ENCODE results near the gene SAMD3.
"Not testable (repeated sequence)": the region's sequence is repeated elsewhere in the genome, so short reads cannot be mapped to it uniquely, and the experiment has no call there.

The SAMD3 gene

DNA sequence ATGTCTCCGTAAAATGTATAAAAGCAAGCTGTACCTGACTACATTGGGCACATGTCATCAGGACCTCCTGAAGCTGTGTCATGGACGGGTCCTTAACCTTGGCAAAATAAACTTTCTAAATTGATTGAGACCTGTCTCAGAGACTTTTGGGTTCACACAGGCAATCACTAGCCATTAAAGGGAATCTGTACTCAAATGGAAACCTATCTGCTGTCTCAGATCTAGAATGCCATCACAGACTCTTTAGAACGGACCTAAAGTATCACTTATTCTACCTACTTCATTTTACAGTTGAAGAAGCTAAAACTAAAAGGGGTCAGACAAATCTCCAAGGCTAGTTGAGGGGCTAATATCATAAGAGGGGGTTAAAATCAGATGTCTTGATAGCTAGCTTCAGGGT, 11.1 kb downstream of the SAMD3 start:
- DNase-seq (ENCODE audit: low read depth), result no peak

GRCh38 chr6:130207979-130208649, 14.6 kb downstream of the SAMD3 start:
- DNase-seq (ENCODE audit: low read depth), result no peak

DNA sequence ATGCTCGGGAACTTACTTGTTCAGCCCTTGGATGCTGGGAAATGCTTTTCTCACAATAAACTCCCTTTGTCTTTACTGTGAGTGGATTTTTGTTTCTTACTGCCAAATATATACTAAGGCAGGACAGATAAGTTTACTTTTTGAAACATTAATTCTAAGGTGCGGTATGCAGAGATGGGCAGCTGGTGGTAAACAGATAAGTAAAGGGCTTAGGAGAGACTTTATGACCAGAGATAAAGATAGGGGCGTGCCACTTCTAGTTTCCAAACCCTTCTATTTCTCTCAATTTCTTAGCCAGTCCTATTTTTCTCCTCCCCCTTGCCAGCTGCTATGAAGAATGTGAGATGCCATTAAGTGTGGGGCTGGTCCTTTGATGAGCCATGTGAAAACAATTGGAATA, 16.3 kb downstream of the SAMD3 start:
- no peak for DNase-seq (ENCODE audit: low read depth)

DNA sequence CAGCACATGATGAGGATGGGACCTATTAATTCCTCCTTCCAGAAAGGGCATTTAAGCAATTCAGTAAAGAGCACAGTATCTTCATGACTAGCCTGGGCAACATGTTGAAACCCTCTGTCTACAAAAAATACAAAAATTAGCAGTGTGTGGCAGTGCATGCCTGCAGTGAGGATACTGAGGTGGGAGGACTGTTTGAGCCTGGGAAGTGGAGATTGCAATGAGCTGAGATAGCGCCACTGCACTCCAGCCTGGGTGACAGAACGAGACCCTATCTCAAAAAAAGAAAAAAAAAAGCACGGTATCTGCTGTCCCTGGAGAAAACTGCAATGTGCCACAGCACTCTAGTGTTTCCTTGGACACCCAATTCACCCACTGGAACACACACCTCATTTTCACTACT, 18.4 kb downstream of the SAMD3 start:
- DNase-seq (ENCODE audit: low read depth), result no peak

DNA sequence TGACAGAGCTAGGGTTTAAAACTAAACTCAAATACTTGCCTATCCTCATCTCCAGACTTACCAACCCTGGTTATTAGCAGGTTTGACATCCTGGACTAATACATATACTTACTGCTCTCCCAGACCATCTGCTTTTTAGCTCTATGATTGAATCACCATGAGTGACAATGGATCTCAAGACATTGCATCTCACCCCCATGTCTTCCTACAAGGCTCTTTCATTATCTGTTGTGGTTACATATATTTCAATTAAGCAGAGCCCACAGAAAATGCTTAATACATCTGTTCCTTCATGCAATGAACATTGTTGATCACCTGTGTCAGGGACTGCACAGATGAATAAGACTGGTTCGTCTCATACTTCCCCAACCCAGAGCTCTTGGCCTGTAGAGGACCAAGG, 19.4 kb downstream of the SAMD3 start:
- DNase-seq (ENCODE audit: low read depth), result no peak

DNA sequence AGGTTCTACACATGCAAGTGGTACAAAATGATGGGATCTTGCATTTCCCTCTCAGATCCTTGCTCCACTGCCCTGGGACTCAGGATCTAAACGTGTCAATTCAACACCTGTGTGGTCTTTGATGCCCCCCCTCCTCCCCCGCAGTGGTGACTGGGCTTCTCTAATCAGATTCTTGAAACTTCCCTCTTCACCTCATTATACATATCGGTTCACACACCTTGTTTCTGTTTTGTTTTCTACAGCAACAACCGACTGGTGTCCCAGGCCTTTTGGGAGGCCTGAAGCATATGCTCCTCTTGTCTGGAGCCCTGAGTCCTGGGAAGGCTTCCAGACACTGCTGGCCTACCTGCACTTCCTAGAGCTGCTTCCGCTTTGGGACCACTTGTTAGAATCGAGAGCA, 20.0 kb downstream of the SAMD3 start:
- DNase-seq (ENCODE audit: low read depth), result no peak

DNA sequence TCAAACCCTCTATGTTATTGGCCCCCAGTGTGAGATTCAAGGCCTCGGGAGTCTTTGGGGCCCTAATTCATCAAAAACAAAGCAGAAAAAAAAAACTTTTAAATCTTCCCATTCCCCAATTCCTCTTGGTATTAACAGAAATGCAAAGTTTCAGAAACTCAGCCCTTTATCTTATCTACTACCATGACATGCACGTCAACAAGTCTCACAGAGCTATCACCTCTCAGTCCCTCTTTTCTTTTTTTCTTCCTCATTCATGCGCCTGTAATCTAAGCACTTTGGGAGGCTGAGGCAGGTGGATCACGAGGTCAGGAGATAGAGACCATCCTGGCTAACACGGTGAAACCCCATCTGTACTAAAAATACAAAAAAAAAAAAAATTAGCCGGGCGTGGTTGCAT, 22.7 kb downstream of the SAMD3 start:
- DNase-seq (ENCODE audit: low read depth), result no peak

- DNase-seq (ENCODE audit: low read depth), result no peak
Measured at GRCh38 chr6:130198483-130199035, 24.2 kb downstream of the SAMD3 start.

DNA sequence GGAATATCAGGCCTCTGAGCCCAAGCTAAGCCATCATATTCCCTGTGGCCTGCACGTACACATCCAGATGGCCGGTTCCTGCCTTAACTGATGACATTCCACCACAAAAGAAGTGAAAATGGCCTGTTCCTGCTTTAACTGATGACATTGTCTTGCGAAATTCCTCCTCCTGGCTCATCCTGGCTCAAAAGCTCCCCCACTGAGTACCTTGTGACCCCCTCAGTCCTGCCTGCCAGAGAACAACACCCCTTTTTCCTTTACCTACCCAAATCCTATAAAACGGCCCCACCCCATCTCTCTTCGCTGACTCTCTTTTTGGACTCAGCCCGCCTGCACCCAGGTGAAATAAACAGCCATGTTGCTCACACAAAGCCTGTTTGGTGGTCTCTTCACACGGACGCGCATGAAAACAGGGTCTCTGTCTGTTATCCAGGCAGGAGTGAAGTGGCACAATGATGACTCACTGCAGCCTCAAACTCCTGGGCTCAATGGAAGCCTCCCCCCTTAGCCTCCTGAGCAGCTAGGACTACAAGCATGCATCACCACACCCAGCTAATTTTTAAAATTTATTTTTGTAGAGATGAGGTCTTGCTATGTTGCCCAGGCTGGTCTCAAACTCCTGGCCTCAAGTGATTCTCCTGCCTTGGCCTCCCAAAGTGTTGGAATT, 24.8 kb downstream of the SAMD3 start:
- not testable (repeated sequence) for DNase-seq (ENCODE audit: low read depth)

DNA sequence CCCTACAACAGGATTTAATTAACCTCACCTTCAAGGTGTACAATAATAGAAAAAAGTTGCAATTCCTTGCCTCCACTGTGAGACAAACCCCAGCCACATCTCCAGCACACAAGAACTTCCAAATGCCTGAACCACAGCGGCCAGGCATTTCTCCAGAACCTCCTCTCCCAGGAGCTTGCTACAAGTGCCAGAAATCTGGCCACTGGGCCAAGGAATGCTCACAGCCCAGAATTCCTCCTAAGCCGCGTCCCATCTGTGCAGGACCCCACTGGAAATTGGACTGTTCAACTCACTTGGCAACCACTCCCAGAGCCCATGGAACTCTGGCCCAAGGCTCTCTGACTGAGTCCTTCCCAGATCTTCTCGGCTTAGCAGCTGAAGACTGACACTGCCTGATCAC, 28.3 kb downstream of the SAMD3 start:
- peak; percentile 39 for DNase-seq (ENCODE audit: low read depth)

- no peak for DNase-seq (ENCODE audit: low read depth)
Measured at GRCh38 chr6:130190701-130191690, 31.8 kb downstream of the SAMD3 start.

GRCh38 chr6:130189531-130190397, 33.0 kb downstream of the SAMD3 start:
- DNase-seq (ENCODE audit: low read depth), result no peak

- DNase-seq (ENCODE audit: low read depth), result no peak
Measured at GRCh38 chr6:130188207-130188899, 34.4 kb downstream of the SAMD3 start.

- no peak for DNase-seq (ENCODE audit: low read depth)
Measured at GRCh38 chr6:130187335-130188206, 35.2 kb downstream of the SAMD3 start.

DNA sequence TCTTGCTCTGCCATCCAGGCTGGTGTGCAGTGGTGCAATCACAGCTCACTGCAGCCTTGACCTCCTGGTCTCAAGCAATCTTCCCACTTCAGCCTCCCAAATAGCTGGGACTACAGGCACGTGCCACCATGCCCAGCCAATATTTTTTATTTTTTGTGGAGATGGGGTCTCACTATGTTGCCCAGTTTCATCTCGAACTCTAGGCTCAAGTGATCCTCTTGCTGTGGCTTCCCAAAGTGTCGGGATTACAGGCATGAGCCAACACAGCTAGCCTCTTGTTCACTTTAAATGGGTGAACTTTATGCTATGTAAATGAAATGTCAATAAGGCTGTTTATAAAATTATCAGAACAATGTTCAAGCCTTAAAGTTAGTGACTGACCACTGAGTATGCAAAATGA, 37.1 kb downstream of the SAMD3 start:
- DNase-seq (ENCODE audit: low read depth), result no peak

GRCh38 chr6:130183271-130184222, 39.2 kb downstream of the SAMD3 start:
- DNase-seq (ENCODE audit: low read depth), result no peak

DNA sequence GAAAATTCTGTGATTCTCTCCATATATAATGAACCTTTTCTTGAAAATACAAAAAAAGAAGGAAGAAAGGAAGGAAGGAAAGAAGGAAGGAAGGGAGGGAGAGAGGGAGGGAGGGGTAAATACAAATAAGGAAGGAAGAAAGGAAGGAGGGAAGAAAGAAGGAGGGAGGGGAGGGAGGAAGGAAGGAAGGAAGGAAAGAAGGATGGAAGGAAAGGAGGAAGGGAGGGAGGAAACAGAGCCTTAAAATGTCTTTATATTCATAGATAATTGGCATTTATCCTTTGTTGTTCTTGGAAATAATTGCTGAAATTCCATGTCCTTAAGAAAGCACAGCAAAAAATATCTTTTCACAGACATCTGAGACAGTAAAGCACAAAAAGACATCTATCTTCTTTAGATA, 40.3 kb downstream of the SAMD3 start:
- DNase-seq (ENCODE audit: low read depth), result no peak

- peak; percentile 48 for DNase-seq (ENCODE audit: low read depth)
Measured at GRCh38 chr6:130178692-130179091, 44.1 kb downstream of the SAMD3 start.

DNA sequence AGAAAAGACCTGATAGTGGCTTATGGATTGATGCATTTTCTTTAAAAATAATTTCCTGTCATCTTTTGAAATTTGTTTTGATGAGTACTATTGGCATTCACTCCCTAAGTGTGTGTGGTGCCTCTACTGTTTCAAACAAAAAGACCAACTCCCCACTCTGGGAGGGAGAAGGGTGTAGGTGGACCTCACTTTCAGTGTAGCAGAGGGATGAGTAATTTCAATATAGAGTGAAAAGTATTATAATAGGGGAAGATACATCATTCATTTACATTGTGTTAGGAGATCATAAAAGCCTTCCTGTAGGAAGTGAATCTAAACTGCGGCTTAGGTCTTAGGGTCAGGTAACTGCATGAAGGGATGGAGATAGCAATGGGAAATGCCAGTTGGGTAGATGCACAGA, 46.4 kb downstream of the SAMD3 start:
- no peak for DNase-seq (ENCODE audit: low read depth)

Data from stromal cell of bone marrow (primary cell).